SU-DHL-6 (cell line): ENCODE measurements around the gene FBXO2.

Source experiments
- H2AFZ ChIP-seq: fragments of 200-600 bp; sonication (generic); 2 replicates; pipeline ENCODE4 v1.6.1; 2014; ENCODE audit warnings: low read depth, mild to moderate bottlenecking, moderate library complexity, mixed read lengths, antibody characterized with exemption, low read length; ENCODE audit not compliant: severe bottlenecking
- H3F3A ChIP-seq: fragments of 200-600 bp; shearing (Covaris generic); 2 replicates; pipeline ENCODE4 v1.6.0; 2016; ENCODE audit warnings: antibody characterized with exemption, mild to moderate bottlenecking; ENCODE audit not compliant: insufficient read depth
- H3K27ac ChIP-seq: fragments of 200-600 bp; sonication (generic); 2 replicates; pipeline ENCODE4 v1.5.1; 2016; ENCODE audit warnings: low read depth, mild to moderate bottlenecking, low read length, moderate library complexity, mixed read lengths
- H3K27me3 ChIP-seq: fragments of 200-600 bp; sonication (generic), shearing (Covaris generic); 2 replicates; pipeline ENCODE4 v1.6.0; 2014; ENCODE audit warnings: mild to moderate bottlenecking, low read length
- H3K36me3 ChIP-seq: fragments of 200-600 bp; sonication (generic); 2 replicates; pipeline ENCODE4 v1.6.1; 2014; ENCODE audit warnings: mild to moderate bottlenecking, low read length, mixed read lengths
- H3K4me2 ChIP-seq: fragments of 300-600, 200-600 bp; shearing (Covaris generic), sonication (generic); 2 replicates; pipeline ENCODE4 v1.6.0; 2014; ENCODE audit warnings: low read length, low read depth, mild to moderate bottlenecking; ENCODE audit not compliant: poor library complexity, severe bottlenecking
- H3K4me3 ChIP-seq: fragments of 200-600 bp; sonication (generic); 2 replicates; pipeline ENCODE4 v1.5.1; 2014; ENCODE audit warnings: antibody characterized with exemption, low read length, mild to moderate bottlenecking, mixed read lengths; ENCODE audit not compliant: insufficient read depth, poor library complexity, severe bottlenecking
- H3K79me2 ChIP-seq: fragments of 200-600 bp; sonication (generic); 2 replicates; pipeline ENCODE4 v1.6.1; 2014; ENCODE audit warnings: mild to moderate bottlenecking, low read length, moderate library complexity; ENCODE audit not compliant: insufficient read depth
- H3K9ac ChIP-seq: fragments of 200-600 bp; sonication (generic); 2 replicates; pipeline ENCODE4 v1.7.0; 2014; ENCODE audit warnings: mild to moderate bottlenecking, low read length
- H3K9me2 ChIP-seq: fragments of 200-600 bp; sonication (generic); replicated peaks from 2 replicates; pipeline ENCODE4 v1.6.1; 2014; ENCODE audit warnings: low read length; ENCODE audit not compliant: insufficient read depth
- H3K9me3 ChIP-seq: fragments of 200-600 bp; sonication (generic); 2 replicates; pipeline ENCODE4 v1.6.1; 2014; ENCODE audit warnings: low read length, mixed read lengths; ENCODE audit not compliant: insufficient read depth
- H4K20me1 ChIP-seq: fragments of 200-600 bp; sonication (generic); 2 replicates; pipeline ENCODE4 v1.6.1; 2014; ENCODE audit warnings: low read depth, mild to moderate bottlenecking, antibody characterized with exemption, low read length, moderate library complexity, mixed read lengths
- CTCF ChIP-seq: fragments of 200-600 bp; sonication (generic); IDR thresholded peaks from one replicate; pipeline ENCODE4 v1.5.1; 2017; ENCODE audit warnings: antibody characterized with exemption, mild to moderate bottlenecking, low read length, moderate library complexity; ENCODE audit not compliant: insufficient read depth, poor library complexity, severe bottlenecking
- EZH2phosphoT487 ChIP-seq: fragments of 200-600 bp; sonication (generic), shearing (Covaris generic); conservative IDR thresholded peaks from 2 replicates; pipeline ENCODE4 v1.6.1; 2018; ENCODE audit warnings: mild to moderate bottlenecking, antibody characterized with exemption, low read length, moderate library complexity, mixed read lengths

Gene FBXO2

GRCh38 chr1:11599891-11600576 lies 54.2 kb downstream of the FBXO2 start:
- Histone ChIP-seq H3K9me2 (no peaks in the 10 kb centered on the region), H3K4me3 (no peak overlapping the region), H3F3A (no peaks in the 10 kb centered on the region), H3K9ac (no peak overlapping the region), H3K27ac (no peak overlapping the region), H3K27me3 (no peaks in the 10 kb centered on the region), H3K9me3 (no peaks in the 10 kb centered on the region), H4K20me1 (no peaks in the 10 kb centered on the region), H3K79me2 (no peaks in the 10 kb centered on the region), H2AFZ (no peak overlapping the region), H3K4me2 (no peak overlapping the region), H3K36me3 (no peaks in the 10 kb centered on the region)
- TF ChIP-seq EZH2phosphoT487, result no peak
- no peak for TF ChIP-seq CTCF

- H3K36me3 ChIP-seq, result no peaks in the 10 kb centered on the region
- no peak overlapping the region for H3K4me3 ChIP-seq
- H3K4me2 ChIP-seq, result no peak overlapping the region
- no peaks in the 10 kb centered on the region for H3K79me2 ChIP-seq
- H3F3A ChIP-seq, result no peaks in the 10 kb centered on the region
- no peaks in the 10 kb centered on the region for H3K27me3 ChIP-seq
- H2AFZ ChIP-seq, result no peak overlapping the region
- H3K9me3 ChIP-seq, result no peaks in the 10 kb centered on the region
- no peaks in the 10 kb centered on the region for H3K9me2 ChIP-seq
- no peak overlapping the region for H3K27ac ChIP-seq
- TF ChIP-seq CTCF, result no peak
- no peak for TF ChIP-seq EZH2phosphoT487
- H4K20me1 ChIP-seq, result no peaks in the 10 kb centered on the region
- H3K9ac ChIP-seq, result no peak overlapping the region
Measured at GRCh38 chr1:11598461-11598860, 55.8 kb downstream of the FBXO2 start.
